ENCODE data around the gene ZCCHC4.

DNA sequence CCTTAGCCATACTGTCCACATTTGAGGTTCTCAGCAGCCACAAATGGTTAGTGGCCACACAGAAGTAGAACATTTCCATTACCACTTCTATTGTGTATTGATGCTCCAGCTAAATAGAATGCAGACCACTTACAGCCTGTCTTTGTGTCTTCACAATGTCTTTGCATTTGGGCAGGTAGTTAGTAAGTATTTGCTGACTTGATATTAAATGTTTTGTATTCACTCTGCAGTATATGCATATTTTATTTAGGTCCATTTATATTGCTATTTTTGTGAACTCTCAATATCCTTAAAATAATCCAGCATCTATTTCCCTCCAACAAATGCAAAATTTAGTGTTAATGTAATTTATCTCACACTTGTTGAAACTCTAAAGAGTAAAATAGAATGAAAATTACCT is 91.1 kb downstream of the ZCCHC4 start:
- TF ChIP-seq, protein P1, sequence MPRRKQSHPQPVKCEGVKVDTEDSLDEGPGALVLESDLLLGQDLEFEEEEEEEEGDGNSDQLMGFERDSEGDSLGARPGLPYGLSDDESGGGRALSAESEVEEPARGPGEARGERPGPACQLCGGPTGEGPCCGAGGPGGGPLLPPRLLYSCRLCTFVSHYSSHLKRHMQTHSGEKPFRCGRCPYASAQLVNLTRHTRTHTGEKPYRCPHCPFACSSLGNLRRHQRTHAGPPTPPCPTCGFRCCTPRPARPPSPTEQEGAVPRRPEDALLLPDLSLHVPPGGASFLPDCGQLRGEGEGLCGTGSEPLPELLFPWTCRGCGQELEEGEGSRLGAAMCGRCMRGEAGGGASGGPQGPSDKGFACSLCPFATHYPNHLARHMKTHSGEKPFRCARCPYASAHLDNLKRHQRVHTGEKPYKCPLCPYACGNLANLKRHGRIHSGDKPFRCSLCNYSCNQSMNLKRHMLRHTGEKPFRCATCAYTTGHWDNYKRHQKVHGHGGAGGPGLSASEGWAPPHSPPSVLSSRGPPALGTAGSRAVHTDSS (tag by site-specific recombination; IDR thresholded peaks at IDR 0.05) = no peak
- TF ChIP-seq, protein P2, sequence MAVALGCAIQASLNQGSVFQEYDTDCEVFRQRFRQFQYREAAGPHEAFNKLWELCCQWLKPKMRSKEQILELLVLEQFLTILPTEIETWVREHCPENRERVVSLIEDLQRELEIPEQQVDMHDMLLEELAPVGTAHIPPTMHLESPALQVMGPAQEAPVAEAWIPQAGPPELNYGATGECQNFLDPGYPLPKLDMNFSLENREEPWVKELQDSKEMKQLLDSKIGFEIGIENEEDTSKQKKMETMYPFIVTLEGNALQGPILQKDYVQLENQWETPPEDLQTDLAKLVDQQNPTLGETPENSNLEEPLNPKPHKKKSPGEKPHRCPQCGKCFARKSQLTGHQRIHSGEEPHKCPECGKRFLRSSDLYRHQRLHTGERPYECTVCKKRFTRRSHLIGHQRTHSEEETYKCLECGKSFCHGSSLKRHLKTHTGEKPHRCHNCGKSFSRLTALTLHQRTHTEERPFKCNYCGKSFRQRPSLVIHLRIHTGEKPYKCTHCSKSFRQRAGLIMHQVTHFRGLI (tag by site-specific recombination; IDR thresholded peaks at IDR 0.05) = no peak
- TF ChIP-seq, protein P3, sequence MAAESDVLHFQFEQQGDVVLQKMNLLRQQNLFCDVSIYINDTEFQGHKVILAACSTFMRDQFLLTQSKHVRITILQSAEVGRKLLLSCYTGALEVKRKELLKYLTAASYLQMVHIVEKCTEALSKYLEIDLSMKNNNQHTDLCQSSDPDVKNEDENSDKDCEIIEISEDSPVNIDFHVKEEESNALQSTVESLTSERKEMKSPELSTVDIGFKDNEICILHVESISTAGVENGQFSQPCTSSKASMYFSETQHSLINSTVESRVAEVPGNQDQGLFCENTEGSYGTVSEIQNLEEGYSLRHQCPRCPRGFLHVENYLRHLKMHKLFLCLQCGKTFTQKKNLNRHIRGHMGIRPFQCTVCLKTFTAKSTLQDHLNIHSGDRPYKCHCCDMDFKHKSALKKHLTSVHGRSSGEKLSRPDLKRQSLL (tag by site-specific recombination; IDR thresholded peaks at IDR 0.05) = no peak
- TF ChIP-seq ZSCAN23 (tag by site-specific recombination; IDR thresholded peaks at IDR 0.05) (no peak), YY1 (tag by site-specific recombination; IDR thresholded peaks at IDR 0.05) (no peak), ZNF274 (IDR thresholded peaks at IDR 0.05; ENCODE audit: low read length) (no peak), ZNF274 (tag by site-specific recombination; IDR thresholded peaks at IDR 0.05; ENCODE audit: borderline replicate concordance) (no peak), KLF9 (tag by site-specific recombination; IDR thresholded peaks at IDR 0.05; ENCODE audit: low read depth) (no peak), ZNF184 (tag by site-specific recombination; IDR thresholded peaks at IDR 0.05) (no peak)
- TF ChIP-seq, protein P4, sequence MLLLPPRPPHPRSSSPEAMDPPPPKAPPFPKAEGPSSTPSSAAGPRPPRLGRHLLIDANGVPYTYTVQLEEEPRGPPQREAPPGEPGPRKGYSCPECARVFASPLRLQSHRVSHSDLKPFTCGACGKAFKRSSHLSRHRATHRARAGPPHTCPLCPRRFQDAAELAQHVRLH (tag by site-specific recombination; IDR thresholded peaks at IDR 0.05) = no peak
